Neural cell (in vitro differentiated cells): ENCODE results near the gene NANOS2. TPM values are rescaled to one million over a fixed set of nuclear protein-coding genes. Genes with fewer than 3 reads are reported as not detected.
"Not testable (repeated sequence)": the region's sequence is repeated elsewhere in the genome, so short reads cannot be mapped to it uniquely, and the experiment has no call there.

ENCODE experiments used
- H2AFZ ChIP-seq: fragments of 200-600, 300-800 bp; sonication (generic), shearing (Covaris generic); 2 replicates; pipeline ENCODE4 v1.6.0; 2014; ENCODE audit warnings: low read depth, mild to moderate bottlenecking, antibody characterized with exemption, low read length, moderate library complexity
- H3F3A ChIP-seq: fragments of 200-600 bp; shearing (Covaris generic); 2 replicates; pipeline ENCODE4 v1.6.1; 2016; ENCODE audit warnings: mild to moderate bottlenecking, moderate library complexity, mixed read lengths, antibody characterized with exemption, low read length; ENCODE audit not compliant: insufficient read depth, poor library complexity, severe bottlenecking
- H3K27ac ChIP-seq: fragments of 200-600, 300-800 bp; sonication (generic), shearing (Covaris generic); 2 replicates; pipeline ENCODE4 v1.5.1; 2014; ENCODE audit warnings: mild to moderate bottlenecking, low read length, moderate library complexity
- H3K27me3 ChIP-seq: fragments of 300-800, 200-600 bp; sonication (generic), shearing (Covaris generic); 2 replicates; pipeline ENCODE4 v1.6.0; 2014; ENCODE audit warnings: mild to moderate bottlenecking, low read depth, low read length, moderate library complexity; ENCODE audit not compliant: insufficient read depth
- H3K36me3 ChIP-seq: fragments of 300-800, 200-600 bp; sonication (generic), shearing (Covaris generic); 2 replicates; pipeline ENCODE4 v1.5.1; 2014; ENCODE audit warnings: mild to moderate bottlenecking, antibody characterized with exemption, low read length, moderate library complexity; ENCODE audit not compliant: insufficient read depth
- H3K4me2 ChIP-seq: fragments of 300-800, 200-600 bp; sonication (generic), shearing (Covaris generic); 2 replicates; pipeline ENCODE4 v1.6.0; 2014; ENCODE audit warnings: mild to moderate bottlenecking, low read length
- H3K4me3 ChIP-seq: fragments of 300-800, 200-600 bp; sonication (generic), shearing (Covaris generic); 2 replicates; pipeline ENCODE4 v1.5.1; 2014; ENCODE audit warnings: mild to moderate bottlenecking, low read length, moderate library complexity
- H3K79me2 ChIP-seq: fragments of 200-600 bp; shearing (Covaris generic); replicated peaks from 2 replicates; pipeline ENCODE4 v1.6.0; 2014; ENCODE audit warnings: mild to moderate bottlenecking, low read length, moderate library complexity; ENCODE audit not compliant: insufficient read depth
- H3K9ac ChIP-seq: fragments of 300-800, 200-600 bp; sonication (generic), shearing (Covaris generic); 2 replicates; pipeline ENCODE4 v1.6.1; 2016; ENCODE audit warnings: mild to moderate bottlenecking, low read length, mixed read lengths
- H3K9me2 ChIP-seq: fragments of 200-600 bp; shearing (Covaris generic); 2 replicates; pipeline ENCODE4 v1.6.1; 2016; ENCODE audit warnings: mild to moderate bottlenecking, low read length, mixed read lengths; ENCODE audit not compliant: insufficient read depth
- H3K9me3 ChIP-seq: fragments of 200-600, 300-800 bp; sonication (generic), shearing (Covaris generic); 2 replicates; pipeline ENCODE4 v1.6.1; 2016; ENCODE audit warnings: mild to moderate bottlenecking, mixed run types, low read length, moderate library complexity, mixed read lengths
- H4K20me1 ChIP-seq: fragments of 200-600 bp; shearing (Covaris generic); 2 replicates; pipeline ENCODE4 v1.6.1; 2016; ENCODE audit warnings: mild to moderate bottlenecking, mixed run types; ENCODE audit not compliant: insufficient read depth
- EP300 ChIP-seq: fragments of 450-650 bp; conservative IDR thresholded peaks from 2 replicates; pipeline ENCODE4 v1.6.1; 2014; ENCODE audit warnings: antibody characterized with exemption, mild to moderate bottlenecking, moderate library complexity; ENCODE audit not compliant: poor library complexity, severe bottlenecking
- EZH2 ChIP-seq: fragments of 200-600, 300-800 bp; shearing (Covaris generic), sonication (generic); IDR thresholded peaks from 2 replicates; pipeline ENCODE4 v1.6.1; 2014; ENCODE audit warnings: antibody characterized with exemption, low read length, borderline replicate concordance, mild to moderate bottlenecking; ENCODE audit not compliant: insufficient read depth, poor library complexity, severe bottlenecking
- MXI1 ChIP-seq: fragments of 450-650 bp; conservative IDR thresholded peaks from 2 replicates; pipeline ENCODE4 v1.6.1; 2014; ENCODE audit warnings: antibody characterized with exemption, mild to moderate bottlenecking; ENCODE audit not compliant: poor library complexity, severe bottlenecking
- POLR2AphosphoS5 ChIP-seq: IDR thresholded peaks from 2 replicates; pipeline ENCODE4 v1.6.1; 2012
- RAD21 ChIP-seq: fragments of 450-650 bp; conservative IDR thresholded peaks from 2 replicates; pipeline ENCODE4 v1.6.1; 2014; ENCODE audit warnings: antibody characterized with exemption, mild to moderate bottlenecking, moderate library complexity
- SMC3 ChIP-seq: fragments of 450-650 bp; conservative IDR thresholded peaks from 2 replicates; pipeline ENCODE4 v1.6.1; 2014; ENCODE audit warnings: antibody characterized with exemption, mild to moderate bottlenecking, moderate library complexity; ENCODE audit not compliant: poor library complexity
- TAF1 ChIP-seq: IDR thresholded peaks from 2 replicates; pipeline ENCODE4 v1.6.1; 2012; ENCODE audit warnings: low read depth
- polyA plus RNA-seq: library from polyadenylated mRNA; depleted of rRNA; stranded (reverse); fragments of >200 nt; gene quantifications from 2 replicates; pipeline ENCODE4 v1.2.3, GENCODE V29; 2014
- TF ChIP-seq, protein P1 (sequence below): fragments of 450-650 bp; IDR thresholded peaks from 2 replicates; pipeline ENCODE4 v1.5.1; 2014; ENCODE audit warnings: antibody characterized with exemption, mild to moderate bottlenecking, moderate library complexity; ENCODE audit not compliant: poor library complexity, severe bottlenecking
- TF ChIP-seq, protein P2 (sequence below): IDR thresholded peaks from 2 replicates; pipeline ENCODE4 v1.6.1; 2012; ENCODE audit warnings: borderline replicate concordance

Gene NANOS2
- polyA plus RNA-seq, 1 donor from 2014 or later, result 0.64 TPM

DNA sequence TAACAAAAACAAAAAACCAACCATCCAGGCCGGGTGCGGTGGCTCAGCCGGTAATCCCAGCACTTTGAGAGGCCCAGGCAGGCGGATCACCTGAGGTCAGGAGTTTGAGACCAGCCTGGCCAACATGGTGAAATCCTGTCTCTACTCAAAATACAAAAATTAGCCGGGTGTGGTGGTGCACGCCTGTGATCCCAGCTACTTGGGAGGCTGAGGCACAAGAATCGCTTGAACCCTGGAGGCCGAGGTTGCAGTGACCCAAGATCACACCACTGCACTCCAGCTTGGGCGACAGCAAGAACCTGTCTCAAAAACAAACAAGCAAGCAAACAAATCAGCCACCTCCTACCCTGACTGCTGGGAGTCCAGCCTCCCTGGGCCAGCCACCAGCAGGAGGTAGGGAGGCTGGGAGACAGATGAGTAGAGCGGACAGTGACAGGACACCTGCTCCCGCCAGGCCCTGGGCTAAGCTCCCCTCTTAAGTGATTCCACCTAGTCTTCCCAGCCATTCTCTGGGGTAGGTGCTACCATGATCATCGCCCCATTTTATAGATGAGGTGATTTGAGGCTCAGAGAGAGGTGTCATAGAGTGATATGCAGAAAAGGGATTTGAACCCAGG lies 18.5 kb downstream of the NANOS2 start:
- H3K36me3 ChIP-seq, H3K4me3 ChIP-seq, H3K79me2 ChIP-seq, H4K20me1 ChIP-seq, H3K9me2 ChIP-seq, H3K27me3 ChIP-seq, H3K9ac ChIP-seq, H3K4me2 ChIP-seq, H3K27ac ChIP-seq, H2AFZ ChIP-seq, H3F3A ChIP-seq, H3K9me3 ChIP-seq: not testable (repeated sequence)

DNA sequence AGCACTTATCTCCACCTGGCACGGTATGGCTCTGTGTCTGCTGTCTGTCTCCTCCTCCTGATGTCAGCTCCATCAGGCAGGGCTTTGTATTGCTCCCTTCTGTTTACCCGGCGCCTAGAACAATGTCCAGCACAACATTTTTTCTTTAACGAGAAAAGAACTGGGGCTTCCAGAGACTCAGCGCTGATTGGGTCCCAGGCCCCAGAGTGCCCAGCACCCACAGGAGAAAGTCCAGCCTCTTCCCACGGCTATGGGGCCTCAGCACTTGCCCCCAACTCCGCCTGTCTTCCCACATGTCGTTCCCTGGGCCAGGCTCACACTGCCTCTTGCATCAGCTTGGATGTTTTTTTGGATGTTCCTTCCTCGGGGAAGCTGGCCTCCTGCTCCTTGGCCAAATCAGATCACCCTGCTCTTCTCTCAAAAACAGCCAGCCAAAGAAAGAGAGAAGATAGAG lies 19.0 kb downstream of the NANOS2 start:
- no peak overlapping the region for H3K4me2 ChIP-seq
- no peaks in the 10 kb centered on the region for H3K27me3 ChIP-seq
- H3K9me2 ChIP-seq, result no peaks in the 10 kb centered on the region
- H4K20me1 ChIP-seq, result no peaks in the 10 kb centered on the region
- no peak overlapping the region for H3K9ac ChIP-seq
- H2AFZ ChIP-seq, result no peak overlapping the region
- no peaks in the 10 kb centered on the region for H3K36me3 ChIP-seq
- no peaks in the 10 kb centered on the region for H3K9me3 ChIP-seq
- H3F3A ChIP-seq, result no peaks in the 10 kb centered on the region
- no peak overlapping the region for H3K4me3 ChIP-seq
- H3K27ac ChIP-seq, result no peak overlapping the region
- no peaks in the 10 kb centered on the region for H3K79me2 ChIP-seq
- TF ChIP-seq TAF1 (no peak), MXI1 (no peak), EZH2 (no peak), EP300 (no peak), SMC3 (no peak), RAD21 (no peak), POLR2AphosphoS5 (no peak)
- TF ChIP-seq, protein P1, sequence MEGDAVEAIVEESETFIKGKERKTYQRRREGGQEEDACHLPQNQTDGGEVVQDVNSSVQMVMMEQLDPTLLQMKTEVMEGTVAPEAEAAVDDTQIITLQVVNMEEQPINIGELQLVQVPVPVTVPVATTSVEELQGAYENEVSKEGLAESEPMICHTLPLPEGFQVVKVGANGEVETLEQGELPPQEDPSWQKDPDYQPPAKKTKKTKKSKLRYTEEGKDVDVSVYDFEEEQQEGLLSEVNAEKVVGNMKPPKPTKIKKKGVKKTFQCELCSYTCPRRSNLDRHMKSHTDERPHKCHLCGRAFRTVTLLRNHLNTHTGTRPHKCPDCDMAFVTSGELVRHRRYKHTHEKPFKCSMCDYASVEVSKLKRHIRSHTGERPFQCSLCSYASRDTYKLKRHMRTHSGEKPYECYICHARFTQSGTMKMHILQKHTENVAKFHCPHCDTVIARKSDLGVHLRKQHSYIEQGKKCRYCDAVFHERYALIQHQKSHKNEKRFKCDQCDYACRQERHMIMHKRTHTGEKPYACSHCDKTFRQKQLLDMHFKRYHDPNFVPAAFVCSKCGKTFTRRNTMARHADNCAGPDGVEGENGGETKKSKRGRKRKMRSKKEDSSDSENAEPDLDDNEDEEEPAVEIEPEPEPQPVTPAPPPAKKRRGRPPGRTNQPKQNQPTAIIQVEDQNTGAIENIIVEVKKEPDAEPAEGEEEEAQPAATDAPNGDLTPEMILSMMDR, result no peak
- TF ChIP-seq, protein P2, sequence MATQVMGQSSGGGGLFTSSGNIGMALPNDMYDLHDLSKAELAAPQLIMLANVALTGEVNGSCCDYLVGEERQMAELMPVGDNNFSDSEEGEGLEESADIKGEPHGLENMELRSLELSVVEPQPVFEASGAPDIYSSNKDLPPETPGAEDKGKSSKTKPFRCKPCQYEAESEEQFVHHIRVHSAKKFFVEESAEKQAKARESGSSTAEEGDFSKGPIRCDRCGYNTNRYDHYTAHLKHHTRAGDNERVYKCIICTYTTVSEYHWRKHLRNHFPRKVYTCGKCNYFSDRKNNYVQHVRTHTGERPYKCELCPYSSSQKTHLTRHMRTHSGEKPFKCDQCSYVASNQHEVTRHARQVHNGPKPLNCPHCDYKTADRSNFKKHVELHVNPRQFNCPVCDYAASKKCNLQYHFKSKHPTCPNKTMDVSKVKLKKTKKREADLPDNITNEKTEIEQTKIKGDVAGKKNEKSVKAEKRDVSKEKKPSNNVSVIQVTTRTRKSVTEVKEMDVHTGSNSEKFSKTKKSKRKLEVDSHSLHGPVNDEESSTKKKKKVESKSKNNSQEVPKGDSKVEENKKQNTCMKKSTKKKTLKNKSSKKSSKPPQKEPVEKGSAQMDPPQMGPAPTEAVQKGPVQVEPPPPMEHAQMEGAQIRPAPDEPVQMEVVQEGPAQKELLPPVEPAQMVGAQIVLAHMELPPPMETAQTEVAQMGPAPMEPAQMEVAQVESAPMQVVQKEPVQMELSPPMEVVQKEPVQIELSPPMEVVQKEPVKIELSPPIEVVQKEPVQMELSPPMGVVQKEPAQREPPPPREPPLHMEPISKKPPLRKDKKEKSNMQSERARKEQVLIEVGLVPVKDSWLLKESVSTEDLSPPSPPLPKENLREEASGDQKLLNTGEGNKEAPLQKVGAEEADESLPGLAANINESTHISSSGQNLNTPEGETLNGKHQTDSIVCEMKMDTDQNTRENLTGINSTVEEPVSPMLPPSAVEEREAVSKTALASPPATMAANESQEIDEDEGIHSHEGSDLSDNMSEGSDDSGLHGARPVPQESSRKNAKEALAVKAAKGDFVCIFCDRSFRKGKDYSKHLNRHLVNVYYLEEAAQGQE, result no peak

DNA sequence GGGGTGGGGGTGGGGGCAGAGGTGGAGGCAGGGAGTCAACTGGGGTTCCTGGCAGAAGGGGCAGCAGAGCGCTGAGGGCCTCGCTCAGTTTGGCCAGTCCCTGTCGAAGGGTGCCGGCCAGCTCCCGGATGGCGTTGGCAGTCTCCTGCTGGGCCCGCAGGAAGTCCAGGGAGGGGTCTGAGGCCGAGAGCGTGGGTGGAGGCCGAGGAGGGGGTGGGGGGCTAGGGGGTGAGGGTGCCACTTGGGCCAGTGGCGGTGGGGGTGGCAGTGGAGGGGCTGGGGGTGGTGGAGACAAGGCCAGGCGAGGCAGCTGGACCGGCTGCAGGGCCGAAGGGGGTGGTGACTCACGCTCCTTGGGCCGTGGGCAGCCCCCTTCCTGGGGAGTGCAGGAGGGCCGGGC lies 23.7 kb downstream of the NANOS2 start:
- H4K20me1 ChIP-seq, result no peaks in the 10 kb centered on the region
- no peaks in the 10 kb centered on the region for H3F3A ChIP-seq
- H3K4me3 ChIP-seq, result no peak overlapping the region
- H3K27me3 ChIP-seq, result no peaks in the 10 kb centered on the region
- no peaks in the 10 kb centered on the region for H3K9me3 ChIP-seq
- TF ChIP-seq EP300, result no peak
- no peak for TF ChIP-seq RAD21
- TF ChIP-seq, protein P1, result no peak
- TF ChIP-seq POLR2AphosphoS5, result no peak
- TF ChIP-seq, protein P2, result no peak
- TF ChIP-seq SMC3, result no peak
- TF ChIP-seq EZH2, result no peak
- TF ChIP-seq TAF1, result no peak
- no peak for TF ChIP-seq MXI1
- no peak overlapping the region for H3K4me2 ChIP-seq
- H3K27ac ChIP-seq, result no peak overlapping the region
- no peaks in the 10 kb centered on the region for H3K79me2 ChIP-seq
- no peak overlapping the region for H3K9ac ChIP-seq
- H3K9me2 ChIP-seq, result no peaks in the 10 kb centered on the region
- H3K36me3 ChIP-seq, result no peaks in the 10 kb centered on the region
- H2AFZ ChIP-seq, result no peak overlapping the region
